ENCODE results near the gene GPR149. TPM values are rescaled to one million over a fixed set of nuclear protein-coding genes. Genes with fewer than 3 reads are reported as not detected.

GPR149 gene
- polyA plus RNA-seq, 1 donor (not counting 4 experiments of a cell fraction or from before 2014, with no cell fraction given): not detected

DNA sequence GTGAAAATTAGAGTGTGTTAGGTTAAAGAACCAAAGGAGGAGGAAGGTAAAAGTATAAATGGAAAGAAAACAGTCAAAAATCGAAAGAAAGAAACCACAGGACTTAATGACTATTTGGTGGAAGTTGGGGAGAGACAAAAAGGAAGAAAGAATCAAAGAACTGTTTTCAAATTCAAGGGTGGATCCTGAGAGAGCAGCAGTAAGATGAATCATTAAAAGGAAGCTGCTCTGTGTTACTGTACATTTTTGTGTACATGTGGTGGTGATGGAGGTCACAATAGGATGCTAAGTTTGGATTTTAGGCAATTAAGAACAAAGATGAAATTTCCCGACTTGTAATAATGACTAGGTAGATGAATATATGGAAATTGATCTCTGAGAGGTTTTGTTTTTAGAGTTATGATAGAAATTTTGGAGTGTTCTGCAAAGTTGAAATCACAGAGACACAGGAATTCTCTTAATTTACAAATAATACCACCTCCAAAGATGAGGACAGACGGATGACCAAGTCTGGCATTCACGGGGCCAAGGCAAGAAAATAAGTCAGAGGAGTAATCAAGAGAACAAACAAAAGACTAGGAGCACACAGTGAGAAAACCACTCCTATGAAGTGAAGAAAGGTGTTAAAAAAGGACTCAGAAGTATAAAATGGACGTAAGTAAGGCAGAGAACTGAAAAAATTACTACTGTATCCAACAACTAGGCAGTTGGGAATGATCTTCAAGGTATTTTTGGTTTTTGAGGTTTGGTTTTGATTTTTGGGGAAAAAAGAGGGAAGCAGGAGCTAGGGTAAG lies 112.8 kb downstream of the GPR149 start:
- FAIRE-seq (no peak), DNase-seq (ENCODE audit: low read depth, low spot score) (no peak)
- Histone ChIP-seq H3K36me3 (ENCODE audit: control insufficient read depth in 2 of 2, extremely low read depth in 1 of 2, insufficient read depth in 2 of 2, low read length in 2 of 2) (peaks cover 2 to 5% of the 10 kb centered on the region in 2 experiments), H3K9me1 (ENCODE audit: control insufficient read depth, extremely low read depth, insufficient read depth, low read length) (no peaks in the 10 kb centered on the region), H3K4me2 (ENCODE audit: control insufficient read depth, extremely low read depth, insufficient read depth, low read depth, low read length) (no peak overlapping the region), H3K4me1 (ENCODE audit: control insufficient read depth, extremely low read depth, insufficient read depth, low read length) (no peaks in the 10 kb centered on the region), H2AFZ (ENCODE audit: control insufficient read depth, low read length) (no peak overlapping the region), H4K20me1 (ENCODE audit: control insufficient read depth, extremely low read depth, insufficient read depth, low read length) (no peaks in the 10 kb centered on the region), H3K79me2 (ENCODE audit: control insufficient read depth, insufficient read depth, low read length) (peaks cover 70% of the 10 kb centered on the region), H3K9me3 (ENCODE audit: control insufficient read depth, low read depth, low read length) (no peaks in the 10 kb centered on the region), H3K27ac (ENCODE audit: control insufficient read depth, insufficient read depth, low read length) (no peak overlapping the region), H3K4me3 (ENCODE audit: control insufficient read depth in 2 of 3, extremely low read depth in 1 of 3, insufficient read depth in 2 of 3, low read depth in 1 of 3, low read length in 3 of 3) (no peak overlapping the region), H3K9ac (ENCODE audit: control insufficient read depth, extremely low read depth, insufficient read depth, low read length) (no peak overlapping the region), H3K27me3 (ENCODE audit: control insufficient read depth, extremely low read depth, insufficient read depth, low read length) (no peaks in the 10 kb centered on the region)
- no peak for TF ChIP-seq EZH2 (IDR thresholded peaks at IDR 0.05; ENCODE audit: low read length)
- TF ChIP-seq, protein P1, sequence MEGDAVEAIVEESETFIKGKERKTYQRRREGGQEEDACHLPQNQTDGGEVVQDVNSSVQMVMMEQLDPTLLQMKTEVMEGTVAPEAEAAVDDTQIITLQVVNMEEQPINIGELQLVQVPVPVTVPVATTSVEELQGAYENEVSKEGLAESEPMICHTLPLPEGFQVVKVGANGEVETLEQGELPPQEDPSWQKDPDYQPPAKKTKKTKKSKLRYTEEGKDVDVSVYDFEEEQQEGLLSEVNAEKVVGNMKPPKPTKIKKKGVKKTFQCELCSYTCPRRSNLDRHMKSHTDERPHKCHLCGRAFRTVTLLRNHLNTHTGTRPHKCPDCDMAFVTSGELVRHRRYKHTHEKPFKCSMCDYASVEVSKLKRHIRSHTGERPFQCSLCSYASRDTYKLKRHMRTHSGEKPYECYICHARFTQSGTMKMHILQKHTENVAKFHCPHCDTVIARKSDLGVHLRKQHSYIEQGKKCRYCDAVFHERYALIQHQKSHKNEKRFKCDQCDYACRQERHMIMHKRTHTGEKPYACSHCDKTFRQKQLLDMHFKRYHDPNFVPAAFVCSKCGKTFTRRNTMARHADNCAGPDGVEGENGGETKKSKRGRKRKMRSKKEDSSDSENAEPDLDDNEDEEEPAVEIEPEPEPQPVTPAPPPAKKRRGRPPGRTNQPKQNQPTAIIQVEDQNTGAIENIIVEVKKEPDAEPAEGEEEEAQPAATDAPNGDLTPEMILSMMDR (optimal IDR thresholded peaks at IDR 0.05 in 1 of 3, IDR thresholded peaks at IDR 0.05 in 1 of 3, conservative IDR thresholded peaks at IDR 0.05 in 1 of 3; ENCODE audit: extremely low read depth in 1 of 3, insufficient read depth in 2 of 3, low read length in 3 of 3): no peak
- dilution Hi-C loops (cut with MboI; ENCODE audit: extremely low pct_ligation_motif_present, low sequenced_read_pairs): no loop called here

DNA sequence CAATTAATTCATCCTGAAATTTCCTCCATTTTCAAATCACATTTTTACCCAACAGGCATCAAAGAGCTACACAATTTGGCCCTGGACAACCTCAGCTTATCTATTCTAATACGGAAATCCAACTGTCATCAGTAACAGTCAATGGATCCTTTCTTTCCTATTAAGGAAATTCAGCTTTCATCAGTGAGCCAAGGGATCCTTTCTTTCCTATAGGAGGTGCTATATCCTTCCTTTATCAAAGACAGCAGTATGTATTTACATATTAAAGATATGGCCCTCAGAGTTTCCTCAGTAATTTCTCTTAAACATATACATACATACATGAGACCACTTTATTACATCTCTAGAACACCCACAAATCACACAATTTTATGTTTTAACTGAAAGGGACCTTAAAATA lies 115.8 kb downstream of the GPR149 start:
- dilution Hi-C loops (cut with MboI; ENCODE audit: extremely low pct_ligation_motif_present, low sequenced_read_pairs): no loop called here
- Histone ChIP-seq H3K9me3 (ENCODE audit: control insufficient read depth, low read depth, low read length) (no peaks in the 10 kb centered on the region), H3K9me1 (ENCODE audit: control insufficient read depth, extremely low read depth, insufficient read depth, low read length) (no peaks in the 10 kb centered on the region), H3K36me3 (ENCODE audit: control insufficient read depth in 2 of 2, extremely low read depth in 1 of 2, insufficient read depth in 2 of 2, low read length in 2 of 2) (peaks cover 2 to 5% of the 10 kb centered on the region in 2 experiments), H3K4me3 (ENCODE audit: control insufficient read depth in 2 of 3, extremely low read depth in 1 of 3, insufficient read depth in 2 of 3, low read depth in 1 of 3, low read length in 3 of 3) (no peak overlapping the region), H3K27me3 (ENCODE audit: control insufficient read depth, extremely low read depth, insufficient read depth, low read length) (no peaks in the 10 kb centered on the region), H3K79me2 (ENCODE audit: control insufficient read depth, insufficient read depth, low read length) (peaks cover 40% of the 10 kb centered on the region), H3K9ac (ENCODE audit: control insufficient read depth, extremely low read depth, insufficient read depth, low read length) (no peak overlapping the region), H4K20me1 (ENCODE audit: control insufficient read depth, extremely low read depth, insufficient read depth, low read length) (no peaks in the 10 kb centered on the region), H3K27ac (ENCODE audit: control insufficient read depth, insufficient read depth, low read length) (no peak overlapping the region), H2AFZ (ENCODE audit: control insufficient read depth, low read length) (no peak overlapping the region), H3K4me1 (ENCODE audit: control insufficient read depth, extremely low read depth, insufficient read depth, low read length) (no peaks in the 10 kb centered on the region), H3K4me2 (ENCODE audit: control insufficient read depth, extremely low read depth, insufficient read depth, low read depth, low read length) (no peak overlapping the region)
- DNase-seq (ENCODE audit: low read depth, low spot score): no peak
- FAIRE-seq: no peak
- TF ChIP-seq EZH2 (IDR thresholded peaks at IDR 0.05; ENCODE audit: low read length): no peak
- TF ChIP-seq, protein P1 (optimal IDR thresholded peaks at IDR 0.05 in 1 of 3, IDR thresholded peaks at IDR 0.05 in 1 of 3, conservative IDR thresholded peaks at IDR 0.05 in 1 of 3; ENCODE audit: extremely low read depth in 1 of 3, insufficient read depth in 2 of 3, low read length in 3 of 3): no peak

Measured in keratinocyte (primary cell).